Adrenal gland (tissue), 12 donors: ENCODE measurements around the gene PI4KA. TPM values are rescaled to one million over a fixed set of nuclear protein-coding genes. Genes with fewer than 3 reads are reported as not detected.
"Not testable (repeated sequence)": the region's sequence is repeated elsewhere in the genome, so short reads cannot be mapped to it uniquely, and the experiment has no call there.

Source experiments
- DNase-seq, 7 donors: peaks; one replicate each; pipeline ENCODE4 v3.0.0-alpha.2; 2019 to 2020
- H3K27ac ChIP-seq, 5 donors: fragments of 200-600 bp; sonication (generic) in 4 of 5; 1 replicate in 3 of 5; 2 replicates in 2 of 5; pipeline versions ENCODE4 v1.5.1 to v1.8.0; 2016 to 2020; ENCODE audit warnings: mild to moderate bottlenecking in 1 of 5
- H3K27me3 ChIP-seq: fragments of 200-600 bp; 2 replicates; pipeline ENCODE4 v1.8.0; 2021
- H3K36me3 ChIP-seq, 2 donors: fragments of 200-600 bp; replicated peaks in 1 of 2; 1 replicate in 1 of 2; 2 replicates in 1 of 2; pipeline versions ENCODE4 v1.5.1 to v1.8.0; 2018 to 2022
- H3K4me1 ChIP-seq, 2 donors: fragments of 200-600 bp; replicated peaks in 1 of 2; 1 replicate in 1 of 2; 2 replicates in 1 of 2; pipeline versions ENCODE4 v1.5.1 to v1.8.0; 2018 to 2021
- H3K4me3 ChIP-seq, 4 donors: fragments of 200-600 bp; sonication (generic) in 3 of 4; one replicate each; pipeline ENCODE4 v1.5.1; 2016 to 2018
- H3K9me3 ChIP-seq, 3 donors: fragments of 200-600 bp; sonication (generic) in 1 of 3; replicated peaks in 1 of 3; 1 replicate in 2 of 3; 2 replicates in 1 of 3; pipeline versions ENCODE4 v1.5.1 to v1.8.0; 2016 to 2021
- CTCF ChIP-seq, 6 experiments: fragments of 450-650 bp in 4 of 6; fragments of 200-600 bp in 2 of 6; sonication (generic) in 1 of 6; IDR thresholded peaks; 1 replicate in 5 of 6; 2 replicates in 1 of 6; pipeline versions ENCODE4 v1.5.1 to v1.8.0; 2016 to 2021; ENCODE audit warnings: antibody characterized with exemption in 6 of 6, mild to moderate bottlenecking in 2 of 6, moderate library complexity in 1 of 6
- POLR2A ChIP-seq, 2 donors: fragments of 450-650 bp; IDR thresholded peaks; one replicate each; pipeline ENCODE4 v1.6.1; 2017; ENCODE audit warnings: antibody characterized with exemption in 2 of 2, mild to moderate bottlenecking in 2 of 2, moderate library complexity in 1 of 2
- WGBS, 4 donors: extraction: QIAGEN DNeasy Blood & Tissue Kit in 2 of 4; methylation state at CpG; one replicate each; pipeline versions ENCODE4 v1.1.5 to v1.1.7; 2013 to 2017; 5-methylcytosine and 5-hydroxymethylcytosine counted together
- intact Hi-C, 2 donors: fragments of 100-400 bp; cut with DNase I; formaldehyde crosslinking; loops; one replicate each; pipeline versions ENCODE4 v1.14.1 to v1.15.0; 2022 to 2023
- polyA plus RNA-seq, 3 donors: library from polyadenylated mRNA; stranded (reverse); fragments of 200-250 nt in 2 of 3; fragments of 350-450 nt in 1 of 3; fragmentation: Illumina TruSeq in 1 of 3; extraction: RNeasy Lipid Tissue Mini Kit (QIAGEN cat#74804) in 1 of 3; gene quantifications; one replicate each; pipeline ENCODE4 v1.2.3, GENCODE V29; 2013 to 2014
- total RNA-seq, 9 donors: library from RNA; depleted of rRNA in 4 of 9; stranded (reverse); fragments of >200 nt in 4 of 9; fragments of 120-200 nt in 1 of 9; fragmentation: NEBNext Ultra II Directional in 1 of 9; extraction: Animal tissue kit (Norgen Biotek cat#: 25700) in 1 of 9; gene quantifications; one replicate each; pipeline versions ENCODE4 v1.1.0 to v1.2.4, GENCODE V29; 2013 to 2023
- donor health status: healthy with polysubstance abuse.
- donor health status: Bipolar disorder and iron deficiency.
- donor health status: DM: yes; HTN: yes; CAD: no.
- donor health status: DM: no; HTN: no; CAD: no.
- donor health status: DM: no; HTN: no; CAD: no.
- donor health status: DM: yes; HTN: yes; CAD: no.

PI4KA gene
- total and polyA plus RNA-seq, 12 donors: 36.4 to 134 (median 85.6) TPM

DNA sequence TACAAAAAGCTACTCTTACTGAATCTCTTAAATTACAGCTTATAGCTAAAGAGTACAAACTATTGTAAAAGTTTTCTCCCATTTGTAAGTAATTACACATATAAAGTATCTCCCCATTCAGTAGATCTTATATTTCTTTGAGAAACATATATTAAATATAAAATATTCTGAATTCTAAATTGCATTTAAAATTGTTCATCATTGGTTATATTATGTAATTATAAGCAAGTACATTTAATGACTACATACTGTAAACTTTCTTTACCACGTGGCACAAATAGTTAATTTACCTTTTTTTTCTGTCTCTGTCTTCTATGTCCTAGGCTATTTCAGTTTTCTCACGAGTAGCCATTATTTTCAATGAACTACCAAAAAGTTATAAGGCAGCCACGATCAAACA is 185.9 kb downstream of the PI4KA start:
- Histone ChIP-seq H3K36me3 (no peaks in the 10 kb centered on the region), H3K27ac (no peak overlapping the region), H3K27me3 (peaks cover 13% of the 10 kb centered on the region), H3K4me1 (no peaks in the 10 kb centered on the region), H3K4me3 (no peak overlapping the region), H3K9me3 (no peaks in the 10 kb centered on the region)
- intact Hi-C loops: no loop called here
- 69 to 80% (median 73%) methylated on average over 3 of the region's 3 CpGs for WGBS, 4 donors
- DNase-seq: no peak
- TF ChIP-seq POLR2A (IDR thresholded peaks at IDR 0.05) (no peak), CTCF (IDR thresholded peaks at IDR 0.05) (no peak)

GRCh38 chr22:20672082-20672424 is 186.6 kb downstream of the PI4KA start:
- H3K4me1 ChIP-seq: no peaks in the 10 kb centered on the region
- H3K4me3 ChIP-seq: no peak overlapping the region
- no peak overlapping the region for H3K27ac ChIP-seq
- H3K9me3 ChIP-seq: no peaks in the 10 kb centered on the region
- WGBS, 4 donors: 88 to 95% (median 91%) methylated on average over 5 of the region's 5 CpGs
- H3K36me3 ChIP-seq: no peaks in the 10 kb centered on the region
- intact Hi-C loops: no loop called here
- H3K27me3 ChIP-seq: peaks cover 13% of the 10 kb centered on the region
- TF ChIP-seq POLR2A (IDR thresholded peaks at IDR 0.05) (no peak), CTCF (IDR thresholded peaks at IDR 0.05) (no peak)
- no peak for DNase-seq

GRCh38 chr22:20671409-20672081 is 187.1 kb downstream of the PI4KA start:
- Histone ChIP-seq H3K4me1 (no peaks in the 10 kb centered on the region), H3K4me3 (no peak overlapping the region), H3K9me3 (no peaks in the 10 kb centered on the region), H3K27me3 (peaks cover 13% of the 10 kb centered on the region), H3K36me3 (no peaks in the 10 kb centered on the region), H3K27ac (no peak overlapping the region)
- no peak for TF ChIP-seq CTCF (IDR thresholded peaks at IDR 0.05)
- no peak for TF ChIP-seq POLR2A (IDR thresholded peaks at IDR 0.05)
- no peak for DNase-seq
- 70 to 91% (median 80%) methylated on average over 6 of the region's 6 CpGs for WGBS, 4 donors
- intact Hi-C loops: no loop called here

DNA sequence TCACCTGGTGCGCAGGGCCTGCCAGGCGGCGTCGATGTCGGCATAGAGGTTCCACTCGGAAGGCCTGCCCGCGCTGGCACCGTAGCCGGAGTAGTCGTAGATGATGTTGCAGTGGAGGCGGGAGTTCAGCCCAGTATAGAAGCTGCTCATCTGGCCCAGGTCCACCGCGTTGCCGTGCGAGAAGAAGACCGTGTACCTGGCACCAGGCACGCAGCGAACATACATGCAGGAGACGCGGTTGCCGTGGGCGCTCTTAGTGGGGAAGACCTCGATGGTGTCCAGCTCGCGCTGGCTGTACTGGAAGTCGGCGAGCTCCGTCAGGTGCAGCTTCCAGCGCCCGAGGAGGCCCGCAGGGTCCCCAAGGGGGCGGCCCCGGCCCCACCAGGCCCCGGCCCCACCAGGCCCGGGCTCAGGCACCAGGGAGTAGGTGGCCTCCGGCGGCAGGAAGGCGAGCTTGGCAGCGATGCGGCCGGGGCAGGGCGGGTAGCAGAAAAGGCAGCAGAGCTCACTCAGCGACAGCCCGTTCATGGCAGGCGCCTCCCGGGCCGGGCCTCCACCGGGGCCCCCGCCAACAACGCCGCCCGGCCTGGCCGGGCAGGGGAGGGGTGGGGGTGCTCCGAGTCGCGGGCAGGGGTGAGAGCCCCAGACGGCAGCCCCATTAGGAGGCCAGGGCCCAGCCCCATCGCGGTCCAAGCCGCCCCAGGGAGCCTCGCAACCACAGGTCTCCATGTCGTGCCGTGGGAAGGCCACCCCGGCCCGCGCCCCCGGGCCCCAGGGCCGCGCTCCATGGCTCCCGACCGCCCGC is 188.0 kb downstream of the PI4KA start:
- peaks cover 13% of the 10 kb centered on the region for H3K27me3 ChIP-seq
- intact Hi-C loops, DNase-seq, H3K27ac ChIP-seq, H3K4me3 ChIP-seq, H3K36me3 ChIP-seq, H3K9me3 ChIP-seq, H3K4me1 ChIP-seq: not testable (repeated sequence)
- 55 to 73% (median 61%) methylated on average over 32 to 73 of the region's 73 CpGs for WGBS, 4 donors

DNA sequence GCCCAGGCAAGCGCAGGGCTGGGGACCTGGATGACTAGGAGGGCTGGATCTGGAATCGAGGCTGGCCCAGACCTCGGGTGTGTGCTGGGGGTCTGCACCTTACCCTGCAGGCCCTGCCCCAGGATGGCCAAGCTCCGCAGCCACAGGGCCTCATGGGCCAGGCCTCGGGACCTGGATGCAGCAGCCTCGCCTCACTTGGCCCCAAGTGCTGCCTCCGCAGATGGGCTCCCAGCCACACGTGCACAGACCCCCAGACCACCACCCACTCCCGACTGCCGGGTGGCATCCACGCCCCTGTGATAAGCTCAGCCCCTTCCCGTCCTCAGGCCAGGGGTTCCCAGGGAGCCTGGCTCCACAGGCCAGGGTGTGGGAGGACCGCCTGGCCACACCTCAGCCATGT is 188.7 kb downstream of the PI4KA start:
- H3K27ac ChIP-seq, H3K4me1 ChIP-seq, H3K9me3 ChIP-seq, DNase-seq, H3K4me3 ChIP-seq, intact Hi-C loops, H3K36me3 ChIP-seq: not testable (repeated sequence)
- H3K27me3 ChIP-seq: peaks cover 13% of the 10 kb centered on the region
- WGBS, 4 donors: 70 to 84% (median 81%) methylated on average over 2 to 12 of the region's 13 CpGs

- H3K4me1 ChIP-seq, DNase-seq, H3K27ac ChIP-seq, H3K4me3 ChIP-seq, H3K9me3 ChIP-seq, H3K36me3 ChIP-seq, intact Hi-C loops: not testable (repeated sequence)
- 77 to 89% methylated on average over 10 to 13 of the region's 15 CpGs; no CpG with 5 or more reads in 2 of the 4 donors for WGBS, 4 donors
- H3K27me3 ChIP-seq: peaks cover 13% of the 10 kb centered on the region
Measured at GRCh38 chr22:20669471-20669870, 189.1 kb downstream of the PI4KA start.

DNA sequence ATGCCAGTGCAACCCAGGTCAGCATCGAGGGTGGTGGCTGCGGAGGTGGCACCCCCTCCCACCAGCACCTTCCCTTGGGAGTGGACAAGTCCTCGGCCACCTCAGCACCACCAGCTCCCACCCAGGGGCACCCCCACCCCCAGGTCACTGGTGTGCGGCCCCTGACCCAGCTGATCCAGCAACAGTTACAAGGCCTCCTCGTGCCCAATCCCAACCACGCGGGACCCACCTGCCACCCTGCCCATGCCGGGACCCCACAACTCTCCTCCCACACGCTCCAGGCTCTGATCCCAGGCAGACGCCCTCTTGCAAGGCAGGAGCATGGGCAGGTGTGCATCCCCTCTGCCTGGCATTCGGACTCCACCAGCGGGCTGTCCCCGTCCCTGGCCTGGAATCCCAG is 189.8 kb downstream of the PI4KA start:
- H3K27me3 ChIP-seq: peaks cover 13% of the 10 kb centered on the region
- H3K4me1 ChIP-seq, DNase-seq, H3K36me3 ChIP-seq, H3K27ac ChIP-seq, H3K4me3 ChIP-seq, H3K9me3 ChIP-seq, intact Hi-C loops: not testable (repeated sequence)
- WGBS, 4 donors: 82 to 100% (median 84%) methylated on average over 2 to 13 of the region's 13 CpGs

DNA sequence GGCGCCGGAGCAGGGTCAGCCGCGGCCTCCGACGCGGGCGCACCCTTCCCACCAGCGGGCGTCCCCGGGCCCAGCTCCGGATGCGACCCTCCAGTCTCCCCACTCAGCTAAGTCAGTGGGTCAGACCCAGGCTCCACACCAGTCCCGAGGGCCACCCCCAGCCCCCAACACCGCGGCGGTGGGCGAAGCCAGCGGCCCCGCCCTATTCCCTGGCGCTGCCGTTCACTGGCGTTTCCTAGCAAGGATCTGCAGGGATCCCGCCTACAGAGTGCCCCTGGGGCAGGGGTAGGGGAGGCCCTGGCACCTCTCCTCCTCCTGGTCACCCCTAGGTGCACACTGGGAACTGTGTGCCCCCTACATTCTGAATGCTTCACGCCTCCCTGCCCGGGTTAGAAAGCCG is 190.4 kb downstream of the PI4KA start:
- H3K4me1 ChIP-seq, DNase-seq, H3K9me3 ChIP-seq, H3K27ac ChIP-seq, H3K4me3 ChIP-seq, H3K36me3 ChIP-seq, intact Hi-C loops: not testable (repeated sequence)
- 68 to 100% (median 86%) methylated on average over 1 to 25 of the region's 27 CpGs for WGBS, 4 donors
- peaks cover 13% of the 10 kb centered on the region for H3K27me3 ChIP-seq
